Measurements from ENCODE around the gene GPI. TPM values are rescaled to one million over a fixed set of nuclear protein-coding genes. Genes with fewer than 3 reads are reported as not detected.

GPI gene
- total and polyA plus RNA-seq, 2 of the 13 experiments (the other 11 are each of a cell fraction or from before 2014, with no cell fraction given) = 147 to 167 TPM

DNA sequence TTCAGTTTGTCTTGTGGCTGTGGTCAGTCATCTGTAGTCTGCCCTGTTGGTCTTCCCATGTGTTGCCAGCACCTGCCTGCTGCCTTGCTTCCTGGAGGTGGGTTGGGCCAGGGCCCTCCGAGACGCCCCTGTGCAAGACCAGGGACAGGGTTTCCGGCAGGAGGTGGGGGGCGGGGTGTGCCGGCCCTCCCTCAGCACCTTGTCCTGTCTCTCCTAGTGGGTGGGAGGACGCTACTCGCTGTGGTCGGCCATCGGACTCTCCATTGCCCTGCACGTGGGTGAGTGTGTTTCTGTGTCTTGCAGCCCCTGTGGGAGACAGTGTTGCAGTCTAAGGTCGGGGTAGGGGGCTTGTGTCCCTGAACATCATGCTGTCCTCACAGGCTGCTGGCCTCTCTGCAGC, 28.0 kb downstream of the GPI start:
- FAIRE-seq = no peak
- Histone ChIP-seq H3K4me3 (replicated peaks in 1 of 3; ENCODE audit: insufficient read depth in 1 of 3, low read depth in 2 of 3, low read length in 3 of 3) (no peak overlapping the region), H3K9me3 (ENCODE audit: low read length) (no peaks in the 10 kb centered on the region), H3K4me1 (ENCODE audit: insufficient read depth, low read length) (no peaks in the 10 kb centered on the region), H3K36me3 (replicated peaks in 1 of 2; ENCODE audit: control insufficient read depth in 1 of 2, insufficient read depth in 2 of 2, low read length in 2 of 2) (peaks cover 57 to 91% of the 10 kb centered on the region in 2 experiments), H3K27me3 (ENCODE audit: control insufficient read depth in 1 of 2, insufficient read depth in 2 of 2, low read length in 2 of 2) (no peaks in the 10 kb centered on the region), H3K27ac (ENCODE audit: extremely low read length, insufficient read depth, low read length) (no peak overlapping the region), H3K4me2 (ENCODE audit: low read depth, low read length) (no peak overlapping the region), H4K20me1 (ENCODE audit: insufficient read depth, low read length) (0 out of 2 replicates have a peak, but pooled peaks cover 11% of the 10 kb centered on the region), H3K9ac (ENCODE audit: insufficient read depth, low read depth, low read length) (no peak overlapping the region), H3K79me2 (ENCODE audit: insufficient read depth, low read length) (peaks cover 3% of the 10 kb centered on the region), H2AFZ (ENCODE audit: low read length) (no peak overlapping the region)
- DNase-seq (ENCODE audit: low spot score) = no peak
- ChIA-PET POLR2A (no interaction called here), CTCF (ENCODE audit: low intra/inter-chr PET ratio, low total read pairs) (no interaction called here)
- no peak for ATAC-seq
- WGBS (ENCODE audit: low lambda C conversion rate) = 83% methylated on average over 1 of the region's 11 CpGs
- TF ChIP-seq AGO2 (optimal IDR thresholded peaks at IDR 0.05; ENCODE audit: low read depth, low read length) = peak; percentile 6
- TF ChIP-seq PCBP2 (optimal IDR thresholded peaks at IDR 0.05; ENCODE audit: low read depth, low read length, poor library complexity, severe bottlenecking) = no peak
- TF ChIP-seq ZC3H4 (CRISPR knock-in tag; IDR thresholded peaks at IDR 0.05; ENCODE audit: borderline replicate concordance) = no peak
- TF ChIP-seq ZNF607 (CRISPR knock-in tag; IDR thresholded peaks at IDR 0.05; ENCODE audit: borderline replicate concordance) = no peak
- intact Hi-C loops (cut with micrococcal nuclease; ENCODE audit: unreplicated experiment) = no loop called here
- in situ Hi-C loops (cut with HindIII; ENCODE audit: extremely low pct_ligation_motif_present, low pct_unique_long_range_greater_than_20kb) = no loop called here
- no TSS peak for BruUV-seq (replicated peaks)

- BruUV-seq (replicated peaks) = no TSS peak
- H3K4me3 ChIP-seq (replicated peaks in 1 of 3; ENCODE audit: insufficient read depth in 1 of 3, low read depth in 2 of 3, low read length in 3 of 3) = no peak overlapping the region
- CTCF ChIA-PET (ENCODE audit: low intra/inter-chr PET ratio, low total read pairs) = no interaction called here
- H3K27ac ChIP-seq (ENCODE audit: extremely low read length, insufficient read depth, low read length) = no peak overlapping the region
- POLR2A ChIA-PET = no interaction called here
- H3K9ac ChIP-seq (ENCODE audit: insufficient read depth, low read depth, low read length) = no peak overlapping the region
- H3K27me3 ChIP-seq (ENCODE audit: control insufficient read depth in 1 of 2, insufficient read depth in 2 of 2, low read length in 2 of 2) = no peaks in the 10 kb centered on the region
- 98% methylated on average over 14 of the region's 14 CpGs for WGBS (ENCODE audit: low lambda C conversion rate)
- H3K4me2 ChIP-seq (ENCODE audit: low read depth, low read length) = no peak overlapping the region
- FAIRE-seq (no peak), ATAC-seq (no peak), DNase-seq (ENCODE audit: low spot score) (no peak)
- H3K9me3 ChIP-seq (ENCODE audit: low read length) = no peaks in the 10 kb centered on the region
- H4K20me1 ChIP-seq (ENCODE audit: insufficient read depth, low read length) = 0 out of 2 replicates have a peak, but pooled peaks cover 11% of the 10 kb centered on the region
- no peak overlapping the region for H2AFZ ChIP-seq (ENCODE audit: low read length)
- no peaks in the 10 kb centered on the region for H3K4me1 ChIP-seq (ENCODE audit: insufficient read depth, low read length)
- peaks cover 59 to 91% of the 10 kb centered on the region in 2 experiments for H3K36me3 ChIP-seq (replicated peaks in 1 of 2; ENCODE audit: control insufficient read depth in 1 of 2, insufficient read depth in 2 of 2, low read length in 2 of 2)
- intact Hi-C loops (cut with micrococcal nuclease; ENCODE audit: unreplicated experiment) (no loop called here), in situ Hi-C loops (cut with HindIII; ENCODE audit: extremely low pct_ligation_motif_present, low pct_unique_long_range_greater_than_20kb) (no loop called here)
- peaks cover 3% of the 10 kb centered on the region for H3K79me2 ChIP-seq (ENCODE audit: insufficient read depth, low read length)
- no peak for TF ChIP-seq RBFOX2 (IDR thresholded peaks at IDR 0.05; ENCODE audit: low read depth, low read length)
- TF ChIP-seq MAFK (conservative IDR thresholded peaks at IDR 0.05 in 1 of 2, IDR thresholded peaks at IDR 0.05 in 1 of 2; ENCODE audit: low read length in 2 of 2) = no peak
- TF ChIP-seq ZNF792 (CRISPR knock-in tag; IDR thresholded peaks at IDR 0.05) = no peak
- no peak for TF ChIP-seq ZFP37 (CRISPR knock-in tag; IDR thresholded peaks at IDR 0.05; ENCODE audit: borderline replicate concordance)
- no peak for TF ChIP-seq YEATS4 (CRISPR knock-in tag; IDR thresholded peaks at IDR 0.05; ENCODE audit: borderline replicate concordance)
- TF ChIP-seq ELK4 (CRISPR knock-in tag; IDR thresholded peaks at IDR 0.05; ENCODE audit: borderline replicate concordance) = no peak
- TF ChIP-seq TGIF2 (CRISPR knock-in tag; IDR thresholded peaks at IDR 0.05) = no peak
- no peak for TF ChIP-seq CERS6 (CRISPR knock-in tag; IDR thresholded peaks at IDR 0.05)
- TF ChIP-seq AKAP8 (CRISPR knock-in tag; IDR thresholded peaks at IDR 0.05) = no peak
- no peak for TF ChIP-seq ZNF841 (CRISPR knock-in tag; IDR thresholded peaks at IDR 0.05; ENCODE audit: borderline replicate concordance)
- no peak for TF ChIP-seq FOXO4 (CRISPR knock-in tag; conservative IDR thresholded peaks at IDR 0.05)
- no peak for TF ChIP-seq ZNF775 (CRISPR knock-in tag; IDR thresholded peaks at IDR 0.05; ENCODE audit: borderline replicate concordance)
- TF ChIP-seq IKZF1 (IDR thresholded peaks at IDR 0.05) = no peak
These were observed 28.6 kb downstream of the GPI start for GRCh38 chr19:34393629-34394028.
